Fibroblast of lung (primary cell): ENCODE results near the gene CHCHD6. TPM values are rescaled to one million over a fixed set of nuclear protein-coding genes. Genes with fewer than 3 reads are reported as not detected.

Experiments used
- DNase-seq, 2 donors: peaks; one replicate each; pipeline versions ENCODE4 v3.0.0 to v3.0.0-alpha.2; 2010; ENCODE audit warnings: low read depth in 2 of 2
- H2AFZ ChIP-seq: 2 replicates; pipeline ENCODE4 v1.5.1; 2012; ENCODE audit warnings: low read length, control low read depth, inconsistent platforms
- H3K27ac ChIP-seq: 2 replicates; pipeline ENCODE4 v1.5.1; 2011; ENCODE audit warnings: low read length, control low read depth; ENCODE audit not compliant: insufficient read depth
- H3K27me3 ChIP-seq: 2 replicates; pipeline ENCODE4 v1.5.1; 2011; ENCODE audit warnings: mild to moderate bottlenecking, low read length; ENCODE audit not compliant: control insufficient read depth, insufficient read depth
- H3K36me3 ChIP-seq: 2 replicates; pipeline ENCODE4 v1.5.1; 2011; ENCODE audit warnings: low read length; ENCODE audit not compliant: control insufficient read depth, insufficient read depth
- H3K4me1 ChIP-seq: 2 replicates; pipeline ENCODE4 v1.5.1; 2011; ENCODE audit warnings: low read length; ENCODE audit not compliant: control insufficient read depth, insufficient read depth; ENCODE audit errors: extremely low read depth
- H3K4me2 ChIP-seq: 2 replicates; pipeline ENCODE4 v1.5.1; 2011; ENCODE audit warnings: low read length, control low read depth; ENCODE audit not compliant: insufficient read depth; ENCODE audit errors: extremely low read depth
- H3K4me3 ChIP-seq, 4 experiments: fragments of 200-600 bp in 1 of 4; sonication (generic) in 1 of 4; replicated peaks in 1 of 4; 2 replicates each; pipeline ENCODE4 v1.5.1; 2011 to 2016; ENCODE audit warnings: low read length in 4 of 4, low read depth in 3 of 4, mild to moderate bottlenecking in 3 of 4, control low read depth in 2 of 4, inconsistent platforms in 1 of 4, mixed read lengths in 1 of 4; ENCODE audit not compliant: insufficient read depth in 1 of 4; ENCODE audit errors: control extremely low read depth in 1 of 4
- H3K79me2 ChIP-seq: 2 replicates; pipeline ENCODE4 v1.5.1; 2012; ENCODE audit warnings: mild to moderate bottlenecking, low read length, inconsistent platforms; ENCODE audit not compliant: control insufficient read depth, insufficient read depth
- H3K9ac ChIP-seq: 2 replicates; pipeline ENCODE4 v1.5.1; 2011; ENCODE audit warnings: mild to moderate bottlenecking, low read length, control low read depth; ENCODE audit not compliant: insufficient read depth
- H3K9me3 ChIP-seq: 2 replicates; pipeline ENCODE4 v1.5.1; 2012; ENCODE audit warnings: low read depth, low read length; ENCODE audit not compliant: control insufficient read depth, insufficient read depth
- H4K20me1 ChIP-seq: 2 replicates; pipeline ENCODE4 v1.5.1; 2011; ENCODE audit warnings: low read length; ENCODE audit not compliant: control insufficient read depth, insufficient read depth; ENCODE audit errors: extremely low read depth
- CTCF ChIP-seq, 2 donors: IDR thresholded peaks in 1 of 2; conservative IDR thresholded peaks in 1 of 2; 1 replicate in 1 of 2; 2 replicates in 1 of 2; pipeline ENCODE4 v1.5.1; 2011 to 2012; ENCODE audit warnings: low read length in 2 of 2, control low read depth in 1 of 2, inconsistent platforms in 1 of 2, low read depth in 1 of 2, mild to moderate bottlenecking in 1 of 2
- EZH2 ChIP-seq: IDR thresholded peaks from 2 replicates; pipeline ENCODE4 v1.5.1; 2012; ENCODE audit warnings: low read length, control low read depth, mild to moderate bottlenecking; ENCODE audit errors: missing control alignments
- polyA plus RNA-seq, 2 donors: library from polyadenylated mRNA; depleted of rRNA in 1 of 2; stranded (reverse) in 1 of 2; unstranded in 1 of 2; fragments of >200 nt; gene quantifications; 2 replicates each; pipeline ENCODE4 v1.2.1, GENCODE V29; 2011 to 2012; ENCODE audit warnings: missing spikeins in 1 of 2
- total RNA-seq: library from RNA; depleted of rRNA; stranded (reverse); fragments of >200 nt; gene quantifications from 2 replicates; pipeline ENCODE4 v1.2.1, GENCODE V29; 2014

Gene CHCHD6
- total and polyA plus RNA-seq, 2 donors (not counting 1 experiment from before 2014, with no cell fraction given), result 9.5 to 11.1 TPM

DNA sequence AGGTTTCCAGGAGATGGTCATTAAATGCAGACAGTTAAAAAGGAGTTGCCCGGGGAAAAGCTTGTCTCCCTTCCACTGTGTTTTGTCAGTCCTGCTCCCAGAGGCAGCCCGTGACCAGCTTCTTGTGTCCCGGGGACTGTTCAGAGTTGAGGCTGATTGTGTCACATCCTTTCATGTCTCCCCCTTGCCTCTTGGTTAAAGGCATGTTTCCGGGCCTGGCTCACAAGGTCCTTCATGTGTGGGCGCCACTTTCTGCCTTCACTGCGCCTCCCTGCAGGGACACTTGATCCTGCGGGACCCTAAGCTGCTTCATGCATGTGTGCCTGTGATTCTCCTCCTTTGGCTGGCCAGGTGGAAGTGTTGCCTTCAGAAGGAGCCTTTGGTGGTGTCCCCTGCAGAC, 9.2 kb downstream of the CHCHD6 start:
- H3K4me3 ChIP-seq, result no peak overlapping the region
- no peaks in the 10 kb centered on the region for H3K79me2 ChIP-seq
- no peak for TF ChIP-seq CTCF (conservative IDR thresholded peaks at IDR 0.05 in 1 of 2, IDR thresholded peaks at IDR 0.05 in 1 of 2; ENCODE audit: low read depth in 1 of 2, low read length in 2 of 2)
- TF ChIP-seq EZH2, result no peak
- H3K36me3 ChIP-seq, result no peaks in the 10 kb centered on the region
- H3K4me1 ChIP-seq, result no peaks in the 10 kb centered on the region
- no peaks in the 10 kb centered on the region for H3K27me3 ChIP-seq
- no peaks in the 10 kb centered on the region for H3K9me3 ChIP-seq
- H3K27ac ChIP-seq, result no peak overlapping the region
- no peak overlapping the region for H2AFZ ChIP-seq
- no peak overlapping the region for H3K9ac ChIP-seq
- no peak overlapping the region for H3K4me2 ChIP-seq
- H4K20me1 ChIP-seq, result no peaks in the 10 kb centered on the region
- no peak for DNase-seq

- no peak for DNase-seq
- TF ChIP-seq CTCF (conservative IDR thresholded peaks at IDR 0.05 in 1 of 2, IDR thresholded peaks at IDR 0.05 in 1 of 2; ENCODE audit: low read depth in 1 of 2, low read length in 2 of 2) (no peak), EZH2 (no peak)
- Histone ChIP-seq H3K79me2 (no peaks in the 10 kb centered on the region), H3K4me2 (no peak overlapping the region), H3K4me3 (no peak overlapping the region), H2AFZ (no peak overlapping the region), H3K27ac (no peak overlapping the region), H3K4me1 (no peaks in the 10 kb centered on the region), H3K27me3 (no peaks in the 10 kb centered on the region), H3K9ac (no peak overlapping the region), H4K20me1 (no peaks in the 10 kb centered on the region), H3K36me3 (no peaks in the 10 kb centered on the region), H3K9me3 (no peaks in the 10 kb centered on the region)
These were observed 10.3 kb downstream of the CHCHD6 start for GRCh38 chr3:126714276-126714900.

GRCh38 chr3:126714921-126715320, 10.9 kb downstream of the CHCHD6 start:
- Histone ChIP-seq H3K9ac (no peak overlapping the region), H3K27me3 (no peaks in the 10 kb centered on the region), H4K20me1 (no peaks in the 10 kb centered on the region), H3K27ac (no peak overlapping the region), H3K4me3 (no peak overlapping the region), H3K36me3 (no peaks in the 10 kb centered on the region), H3K9me3 (no peaks in the 10 kb centered on the region), H3K79me2 (no peaks in the 10 kb centered on the region), H3K4me2 (no peak overlapping the region), H2AFZ (no peak overlapping the region), H3K4me1 (no peaks in the 10 kb centered on the region)
- TF ChIP-seq CTCF (conservative IDR thresholded peaks at IDR 0.05 in 1 of 2, IDR thresholded peaks at IDR 0.05 in 1 of 2; ENCODE audit: low read depth in 1 of 2, low read length in 2 of 2) (no peak), EZH2 (no peak)
- no peak for DNase-seq
